H1 (cell line): ENCODE results near the gene KLHL29. TPM values are rescaled to one million over a fixed set of nuclear protein-coding genes. Genes with fewer than 3 reads are reported as not detected.

Experiments
- CTCF ChIA-PET: fragments of 300-600 bp; sonication (Branson Sonifier 250); formaldehyde crosslinking; loops from one replicate; lab custom pipeline; 2021; ENCODE audit not compliant: partially characterized antibody; lab: Charles Lee
- POLR2A ChIA-PET: fragments of 300-600 bp; sonication (Branson Sonifier 250); formaldehyde crosslinking; loops from one replicate; lab custom pipeline; 2021; ENCODE audit warnings: inconsistent platforms; ENCODE audit not compliant: partially characterized antibody; lab: Charles Lee
- DNase-seq, 2 experiments: peaks; one replicate each; pipeline versions ENCODE4 v3.0.0 to v3.0.0-alpha.2; 2010 to 2022; ENCODE audit warnings: low spot score in 2 of 2, low read depth in 1 of 2, mixed read lengths in 1 of 2
- FAIRE-seq: peaks from 2 replicates; lab custom pipeline; 2011; peaks lifted over from hg19 to GRCh38; lab: Jason Lieb, UNC
- H2AFZ ChIP-seq: 2 replicates; pipeline ENCODE4 v1.8.1; 2012; ENCODE audit warnings: low read length, inconsistent platforms
- H2AK5ac ChIP-seq: 2 replicates; pipeline ENCODE4 v1.6.1; 2013; ENCODE audit warnings: low read depth, low read length
- H2BK120ac ChIP-seq: replicated peaks from 2 replicates; pipeline ENCODE3; 2013; ENCODE audit warnings: low read depth, low read length, inconsistent platforms
- H2BK12ac ChIP-seq: 2 replicates; pipeline ENCODE4 v1.6.1; 2013; ENCODE audit warnings: low read depth, low read length
- H2BK15ac ChIP-seq: 2 replicates; pipeline ENCODE4 v1.6.1; 2013; ENCODE audit warnings: low read length
- H2BK20ac ChIP-seq: 2 replicates; pipeline ENCODE4 v1.6.1; 2013; ENCODE audit warnings: low read length
- H2BK5ac ChIP-seq: 2 replicates; pipeline ENCODE4 v1.6.1; 2013; ENCODE audit warnings: low read depth, low read length
- H3K14ac ChIP-seq: 2 replicates; pipeline ENCODE4 v1.6.1; 2013; ENCODE audit warnings: inconsistent platforms; ENCODE audit not compliant: insufficient read length
- H3K18ac ChIP-seq: 2 replicates; pipeline ENCODE4 v1.6.1; 2013; ENCODE audit warnings: low read length; ENCODE audit errors: extremely low read depth
- H3K23ac ChIP-seq: 2 replicates; pipeline ENCODE4 v1.6.1; 2013; ENCODE audit warnings: inconsistent platforms; ENCODE audit not compliant: insufficient read length
- H3K23me2 ChIP-seq: 2 replicates; pipeline ENCODE4 v1.6.1; 2013; ENCODE audit warnings: low read depth, low read length
- H3K27ac ChIP-seq: 2 replicates; pipeline ENCODE4 v1.6.1; 2011; ENCODE audit warnings: low read depth, low read length, inconsistent platforms
- H3K27me3 ChIP-seq, 4 experiments: replicated peaks in 1 of 4; 1 replicate in 1 of 4; 2 replicates in 3 of 4; pipeline versions ENCODE4 v1.6.1 to v1.8.1; 2011 to 2013; ENCODE audit warnings: low read length in 3 of 4, mild to moderate bottlenecking in 3 of 4, inconsistent platforms in 2 of 4, mixed read lengths in 2 of 4, moderate library complexity in 1 of 4; ENCODE audit not compliant: control insufficient read depth in 3 of 4, insufficient read depth in 3 of 4; ENCODE audit errors: extremely low read depth in 1 of 4
- H3K36me3 ChIP-seq, 4 experiments: 2 replicates each; pipeline versions ENCODE4 v1.6.1 to v1.8.1; 2011 to 2013; ENCODE audit warnings: mild to moderate bottlenecking in 4 of 4, low read length in 3 of 4, moderate library complexity in 2 of 4, control low read depth in 1 of 4, inconsistent platforms in 1 of 4; ENCODE audit not compliant: insufficient read depth in 4 of 4, control insufficient read depth in 2 of 4
- H3K4ac ChIP-seq: replicated peaks from 2 replicates; pipeline ENCODE3; 2013; ENCODE audit warnings: low read length, low read depth, mixed read lengths, inconsistent platforms; ENCODE audit not compliant: insufficient read length
- H3K4me1 ChIP-seq, 4 experiments: replicated peaks in 1 of 4; 1 replicate in 1 of 4; 2 replicates in 3 of 4; pipeline versions ENCODE4 v1.6.1 to v1.8.1; 2011 to 2013; ENCODE audit warnings: low read length in 3 of 4, inconsistent platforms in 2 of 4, mixed read lengths in 1 of 4; ENCODE audit not compliant: insufficient read depth in 4 of 4, control insufficient read depth in 3 of 4
- H3K4me2 ChIP-seq, 2 experiments: 2 replicates each; pipeline versions ENCODE4 v1.6.1 to v1.8.1; 2011 to 2013; ENCODE audit warnings: low read depth in 2 of 2, low read length in 2 of 2, control low read depth in 1 of 2, inconsistent platforms in 1 of 2, mild to moderate bottlenecking in 1 of 2; ENCODE audit not compliant: insufficient read depth in 1 of 2
- H3K4me3 ChIP-seq, 4 experiments: fragments of 200-600, 300-600 bp in 1 of 4; sonication (generic), shearing (Covaris generic), sonication (Bioruptor Twin) in 1 of 4; 2 replicates each; pipeline versions ENCODE4 v1.5.1 to v1.8.1; 2011 to 2016; ENCODE audit warnings: low read length in 4 of 4, low read depth in 3 of 4, control low read depth in 2 of 4, inconsistent platforms in 2 of 4, mild to moderate bottlenecking in 2 of 4, mixed read lengths in 1 of 4, moderate library complexity in 1 of 4; ENCODE audit not compliant: insufficient read depth in 2 of 4; ENCODE audit errors: extremely low read depth in 1 of 4
- H3K56ac ChIP-seq: replicated peaks from 2 replicates; pipeline ENCODE3; 2013; ENCODE audit warnings: low read depth, mild to moderate bottlenecking, mixed read lengths, low read length, inconsistent platforms; ENCODE audit not compliant: insufficient read length
- H3K79me1 ChIP-seq: 2 replicates; pipeline ENCODE4 v1.6.1; 2013; ENCODE audit warnings: low read depth, low read length, control low read depth
- H3K79me2 ChIP-seq, 2 experiments: 2 replicates each; pipeline versions ENCODE4 v1.6.1 to v1.8.1; 2012 to 2013; ENCODE audit warnings: low read length in 2 of 2, mild to moderate bottlenecking in 2 of 2, inconsistent platforms in 1 of 2; ENCODE audit not compliant: insufficient read depth in 2 of 2, control insufficient read depth in 1 of 2
- H3K9ac ChIP-seq, 4 experiments: replicated peaks in 1 of 4; 1 replicate in 1 of 4; 2 replicates in 3 of 4; pipeline versions ENCODE4 v1.6.1 to v1.8.1; 2011 to 2013; ENCODE audit warnings: low read depth in 3 of 4, low read length in 3 of 4, control low read depth in 2 of 4, mild to moderate bottlenecking in 2 of 4, moderate library complexity in 2 of 4, inconsistent platforms in 1 of 4; ENCODE audit errors: extremely low read depth in 1 of 4
- H3K9me3 ChIP-seq, 2 experiments: 2 replicates each; pipeline versions ENCODE4 v1.6.1 to v1.8.1; 2012 to 2013; ENCODE audit warnings: mild to moderate bottlenecking in 2 of 2, moderate library complexity in 2 of 2, control low read depth in 1 of 2, inconsistent platforms in 1 of 2, low read depth in 1 of 2, low read length in 1 of 2, mixed read lengths in 1 of 2; ENCODE audit not compliant: insufficient read depth in 2 of 2
- H4K20me1 ChIP-seq, 2 experiments: replicated peaks in 1 of 2; 2 replicates each; pipeline versions ENCODE3 to v1.8.1; 2011 to 2013; ENCODE audit warnings: inconsistent platforms in 2 of 2, low read length in 2 of 2, mild to moderate bottlenecking in 1 of 2; ENCODE audit not compliant: insufficient read depth in 2 of 2, control insufficient read depth in 1 of 2
- H4K5ac ChIP-seq: 2 replicates; pipeline ENCODE4 v1.6.1; 2013; ENCODE audit warnings: low read length, low read depth, mixed read lengths, inconsistent platforms; ENCODE audit not compliant: insufficient read length
- H4K8ac ChIP-seq: 2 replicates; pipeline ENCODE4 v1.8.0; 2013; ENCODE audit warnings: mild to moderate bottlenecking, moderate library complexity, low read length, inconsistent platforms; ENCODE audit not compliant: insufficient read depth; ENCODE audit errors: extremely low read depth
- H4K91ac ChIP-seq: replicated peaks from 2 replicates; pipeline ENCODE3; 2013; ENCODE audit warnings: low read length, mixed read lengths, inconsistent platforms; ENCODE audit not compliant: insufficient read length
- CTCF ChIP-seq, 3 experiments: IDR thresholded peaks; 1 replicate in 2 of 3; 2 replicates in 1 of 3; pipeline versions ENCODE4 v1.5.1 to v1.6.1; 2011; ENCODE audit warnings: low read length in 3 of 3, mild to moderate bottlenecking in 3 of 3, inconsistent platforms in 2 of 3, low read depth in 1 of 3, moderate library complexity in 1 of 3; ENCODE audit not compliant: insufficient read depth in 1 of 3; ENCODE audit errors: control extremely low read depth in 1 of 3
- RAD21 ChIP-seq, 2 experiments: IDR thresholded peaks in 1 of 2; conservative IDR thresholded peaks in 1 of 2; 2 replicates each; pipeline ENCODE4 v1.6.1; 2011; ENCODE audit warnings: low read depth in 2 of 2, low read length in 2 of 2, improper control_type of control experiment in 1 of 2, inconsistent platforms in 1 of 2, mild to moderate bottlenecking in 1 of 2, moderate library complexity in 1 of 2
- YY1 ChIP-seq: IDR thresholded peaks from 2 replicates; pipeline ENCODE4 v1.6.1; 2011; ENCODE audit warnings: low read depth, mild to moderate bottlenecking, low read length
- WGBS, 2 experiments: shearing (Covaris generic) in 1 of 2; methylation state at CpG; one replicate each; pipeline versions ENCODE4 v1.1.6 to v1.1.7; 2013 to 2015; ENCODE audit warnings: low lambda C conversion rate in 2 of 2, mixed read lengths in 2 of 2, inconsistent platforms in 1 of 2, low coverage in 1 of 2, missing lambda C conversion rate in 1 of 2; ENCODE audit not compliant: insufficient replicate concordance in 2 of 2, insufficient coverage in 1 of 2, insufficient read length in 1 of 2; ENCODE audit errors: extremely low coverage in 1 of 2, missing lambda C conversion rate in 1 of 2; 5-methylcytosine and 5-hydroxymethylcytosine counted together
- polyA plus RNA-seq, 7 experiments: library from polyadenylated mRNA; depleted of rRNA in 3 of 7; stranded (reverse) in 5 of 7; unstranded in 2 of 7; fragments of >200 nt in 5 of 7; fragments of 200-250 nt in 2 of 7; gene quantifications; 1 replicate in 5 of 7; 2 replicates in 1 of 7; 4 replicates in 1 of 7; pipeline versions ENCODE4 v1.2.1 to v1.2.3, GENCODE V29; 2011 to 2013; ENCODE audit warnings: missing spikeins in 2 of 7, mixed read lengths in 2 of 7
- total RNA-seq: library from RNA; stranded (reverse); fragmentation: NEBNext Ultra II Directional; extraction: Animal tissue kit (Norgen Biotek cat#: 25700); gene quantifications from 2 replicates; pipeline ENCODE4 v1.2.1, GENCODE V29; 2021

The KLHL29 gene
- total and polyA plus RNA-seq, 2 of the 8 experiments (the other 6 are each of a cell fraction or from before 2014, with no cell fraction given) = 1.1 to 4.7 TPM

GRCh38 chr2:23404426-23404825 lies 19.4 kb downstream of the KLHL29 start:
- H2AFZ ChIP-seq = no peak overlapping the region
- FAIRE-seq = peak; percentile 70
- POLR2A ChIA-PET = interaction anchor here (0.9 kb wide), 1 partner anchor 159 kb away, joined by 3 read pairs; no protein-coding TSS in a partner anchor

More at GRCh38 chr2:23404426-23404825, 19.4 kb downstream of the KLHL29 start:
- Histone ChIP-seq H3K14ac (no peak overlapping the region), H4K5ac (no peak overlapping the region), H2BK5ac (no peak overlapping the region), H4K20me1 (no peaks in the 10 kb centered on the region), H2BK20ac (no peak overlapping the region), H3K4me3 (no peak overlapping the region), H3K9ac (no peak overlapping the region), H2BK15ac (no peak overlapping the region), H3K18ac (no peak overlapping the region), H3K79me2 (no peaks in the 10 kb centered on the region), H3K27ac (no peak overlapping the region), H2BK12ac (no peak overlapping the region), H3K23me2 (no peaks in the 10 kb centered on the region), H3K4ac (no peak overlapping the region), H3K79me1 (no peaks in the 10 kb centered on the region), H4K8ac (no peak overlapping the region), H3K23ac (no peak overlapping the region), H4K91ac (no peak overlapping the region), H3K9me3 (no peaks in the 10 kb centered on the region), H2BK120ac (no peak overlapping the region), H3K4me1 (peaks cover 0 to 8% (median 4%) of the 10 kb centered on the region in 4 experiments; a peak in 4 of 7 replicates), H3K56ac (no peak overlapping the region), H2AK5ac (no peak overlapping the region), H3K27me3 (no peaks in the 10 kb centered on the region), H3K36me3 (no peaks in the 10 kb centered on the region), H3K4me2 (peak overlapping the region; percentile 8 to 12; a peak in 2 of 4 replicates)
- WGBS, 2 experiments = 22% methylated on average over 8 of the region's 8 CpGs; no CpG with 5 or more reads in 1 of the 2 experiments
- TF ChIP-seq YY1 = no peak
- peak; percentile 51 to 58 for TF ChIP-seq RAD21 (IDR thresholded peaks at IDR 0.05 in 1 of 2, conservative IDR thresholded peaks at IDR 0.05 in 1 of 2; ENCODE audit: low read depth in 2 of 2, low read length in 2 of 2)
- peak in 2 of 3 experiments; percentile 24 to 30; a peak in 2 of 4 replicates for TF ChIP-seq CTCF (IDR thresholded peaks at IDR 0.05; ENCODE audit: control extremely low read depth in 1 of 3, insufficient read depth in 1 of 3, low read depth in 1 of 3, low read length in 3 of 3)
- DNase-seq = no peak
- CTCF ChIA-PET = interaction anchor here (0.6 to 2.3 kb wide), 16 partner anchors 9 to 220 kb away, joined by 3 to 10 read pairs (median 3); no protein-coding TSS in a partner anchor
